ENCODE results near the gene TMCO6. TPM values are rescaled to one million over a fixed set of nuclear protein-coding genes. Genes with fewer than 3 reads are reported as not detected.

TMCO6 gene
- total and polyA plus RNA-seq, 9 of the 15 experiments (the other 6 are each of a cell fraction or from before 2014, with no cell fraction given) = 3.4 to 46.4 (median 16.7) TPM

DNA sequence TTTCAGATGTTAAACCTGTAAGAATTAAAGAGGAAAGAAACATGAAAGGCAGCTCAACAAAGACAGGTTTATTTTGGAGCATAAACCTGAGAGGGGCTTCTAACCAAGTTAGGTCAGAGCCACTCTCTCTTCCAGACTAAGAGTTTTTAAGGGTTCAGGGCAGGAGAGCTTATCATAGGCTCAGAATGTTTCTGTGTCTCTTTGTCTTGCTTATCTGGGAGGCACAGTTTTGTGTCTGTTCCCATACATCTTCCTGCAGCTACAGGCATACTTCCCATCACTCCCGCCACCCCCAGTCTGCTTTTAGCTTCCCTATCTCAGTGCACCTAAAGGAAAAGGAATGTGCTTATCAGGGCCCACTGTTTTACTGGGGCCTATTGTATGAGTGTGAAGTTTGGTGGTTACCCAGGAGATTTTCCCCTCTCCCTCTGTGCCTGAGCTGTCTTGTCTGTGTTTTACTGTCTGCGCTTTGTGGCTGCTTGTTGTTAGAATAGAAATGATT lies 28.2 kb upstream of the TMCO6 start:
- Histone ChIP-seq H3K36me3 (ENCODE audit: control insufficient read depth, insufficient read depth, low read length) (no peaks in the 10 kb centered on the region), H3K27me3 (ENCODE audit: control insufficient read depth in 2 of 2, insufficient read depth in 2 of 2, low read length in 2 of 2) (no peaks in the 10 kb centered on the region), H4K20me1 (replicated peaks; ENCODE audit: control insufficient read depth, insufficient read depth, low read length) (no peaks in the 10 kb centered on the region), H3K4me3 (no peak overlapping the region), H3K9ac (ENCODE audit: insufficient read depth in 1 of 2, low read depth in 2 of 2, low read length in 2 of 2) (no peak overlapping the region), H3K27ac (ENCODE audit: extremely low read depth, low read depth, low read length) (peak overlapping the region; percentile 9; the same call in 1 of the 3 replicates), H3K4me1 (replicated peaks in 1 of 2; ENCODE audit: control insufficient read depth in 2 of 2, insufficient read depth in 2 of 2, low read length in 2 of 2) (peaks cover 7 to 8% of the 10 kb centered on the region in 2 experiments; a peak in 3 of 5 replicates), H2AFZ (ENCODE audit: low read depth, low read length) (no peak overlapping the region), H3K4me2 (ENCODE audit: insufficient read depth, low read length) (no peak overlapping the region; the same call in 1 of the 2 replicates), H3K9me3 (replicated peaks; ENCODE audit: control insufficient read depth, insufficient read depth, low read depth, low read length) (peaks cover 15% of the 10 kb centered on the region), H3K9me1 (ENCODE audit: control insufficient read depth, insufficient read depth, low read length) (no peaks in the 10 kb centered on the region), H3K79me2 (ENCODE audit: control insufficient read depth, insufficient read depth, low read length) (no peaks in the 10 kb centered on the region)
- FAIRE-seq = peak; percentile 91
- BruUV-seq (replicated peaks) = no TSS peak
- in situ Hi-C loops (cut with MboI) = no loop called here
- peak; percentile 57 to 90 (median 69) for DNase-seq (ENCODE audit: extremely low read depth in 1 of 4, low spot score in 3 of 4)
- ATAC-seq = peak; percentile 94
- intact Hi-C loops (cut with micrococcal nuclease) = loop anchor here (1.0 to 2.0 kb wide), 2 partner anchors 28 to 37 kb away; partner anchors contain the start of gene TMCO6
- WGBS (ENCODE audit: insufficient coverage, low coverage, missing lambda C conversion rate) = 0% methylated on average over 2 of the region's 2 CpGs
- POLR2A ChIA-PET = interaction anchor here (0.8 to 1.1 kb wide), 2 partner anchors 11 to 24 kb away, joined by 3 to 4 read pairs; no protein-coding TSS in a partner anchor
- CTCF ChIA-PET (ENCODE audit: low intra/inter-chr PET ratio) = no interaction called here
- TF ChIP-seq ZMIZ1 (IDR thresholded peaks at IDR 0.05; ENCODE audit: low read depth in 2 of 2, low read length in 2 of 2) = peak in 1 of 2 experiments; percentile 82; a peak in 1 of 4 replicates
- TF ChIP-seq MAZ (CRISPR knock-in tag; conservative IDR thresholded peaks at IDR 0.05 in 1 of 2, IDR thresholded peaks at IDR 0.05 in 1 of 2) = peak in 1 of 2 experiments; percentile 70; a peak in 2 of 4 replicates
- TF ChIP-seq MEIS2 (IDR thresholded peaks at IDR 0.05; ENCODE audit: partially characterized antibody) = peak; percentile 85
- peak; percentile 68; the same call in 1 of the 2 replicates for TF ChIP-seq SMARCC2 (IDR thresholded peaks at IDR 0.05; ENCODE audit: low read depth)
- TF ChIP-seq CBX3 (IDR thresholded peaks at IDR 0.05; ENCODE audit: borderline replicate concordance in 1 of 2, low read length in 2 of 2) = peak in 1 of 2 experiments; percentile 97; a peak in 2 of 3 replicates
- no peak for TF ChIP-seq PBX2 (CRISPR knock-in tag; IDR thresholded peaks at IDR 0.05; ENCODE audit: low read depth)
- TF ChIP-seq PBX2 (tag; conservative IDR thresholded peaks at IDR 0.05; ENCODE audit: low read depth) = peak; percentile 56
- TF ChIP-seq TCF3 (CRISPR knock-in tag; IDR thresholded peaks at IDR 0.05) = peak; percentile 99
- TF ChIP-seq CBFA2T2 (conservative IDR thresholded peaks at IDR 0.05) = peak; percentile 99
- TF ChIP-seq JUN (IDR thresholded peaks at IDR 0.05; ENCODE audit: borderline replicate concordance, low read depth, low read length) = peak; percentile 29; the same call in 1 of the 2 replicates
- TF ChIP-seq JUN (CRISPR knock-in tag; IDR thresholded peaks at IDR 0.05; ENCODE audit: borderline replicate concordance) = no peak
- peak; percentile 93 for TF ChIP-seq HDAC3 (IDR thresholded peaks at IDR 0.05; ENCODE audit: borderline replicate concordance, partially characterized antibody)
- peak; percentile 93 for TF ChIP-seq DPF2 (IDR thresholded peaks at IDR 0.05)
- TF ChIP-seq GATAD2A (IDR thresholded peaks at IDR 0.05) = 0 out of 2 replicates have a peak, but pooled peaks have one; percentile 41
- peak; percentile 43 to 50; a peak in 3 of 4 replicates for TF ChIP-seq FOXK2 (conservative IDR thresholded peaks at IDR 0.05 in 1 of 2, IDR thresholded peaks at IDR 0.05 in 1 of 2; ENCODE audit: low read depth in 2 of 2)
- TF ChIP-seq MTA1 (IDR thresholded peaks at IDR 0.05; ENCODE audit: borderline replicate concordance) = peak; percentile 81

Measured in K562 (cell line).